ENCODE measurements around the gene NXF1.
"Not testable (repeated sequence)": the region's sequence is repeated elsewhere in the genome, so short reads cannot be mapped to it uniquely, and the experiment has no call there.

NXF1 gene

GRCh38 chr11:62831520-62832335, 26.5 kb upstream of the NXF1 start, which contains the start of gene STX5:
STX5 (minus strand) TSS chr11:62832051; CDS start chr11:62831243, 808 bp downstream.
- DNase-seq: peak; percentile 92

DNA sequence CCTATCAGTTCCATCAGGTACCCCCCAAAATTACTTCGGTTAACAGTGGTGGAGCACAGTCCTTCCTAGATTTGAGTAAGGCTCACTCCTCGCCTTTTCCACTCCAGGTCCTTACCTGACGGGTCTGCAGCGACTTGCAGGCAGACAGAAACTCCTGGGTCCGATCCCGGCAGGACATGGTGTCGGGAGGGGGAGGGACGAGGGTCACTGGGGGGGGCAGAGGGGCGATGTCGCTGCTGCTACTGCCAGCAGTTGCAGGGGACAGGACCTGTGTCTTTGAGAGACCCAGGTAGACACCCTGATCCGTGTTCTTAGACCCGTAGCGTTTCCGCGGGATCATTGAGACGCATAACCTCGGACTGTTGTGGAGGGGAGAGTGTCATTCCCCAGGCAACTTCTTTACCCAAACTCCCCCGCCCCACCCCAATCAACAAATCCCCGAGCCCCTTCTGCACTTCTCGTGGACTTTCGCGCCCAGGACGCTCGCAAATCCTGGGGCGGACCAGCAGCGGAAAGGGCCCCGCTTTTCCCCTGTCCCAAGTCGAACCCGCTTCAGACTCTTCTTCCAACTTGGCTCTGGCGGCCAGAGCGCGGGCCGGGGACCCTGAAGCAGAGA, 25.8 kb upstream of the NXF1 start:
- DNase-seq: no peak

DNA sequence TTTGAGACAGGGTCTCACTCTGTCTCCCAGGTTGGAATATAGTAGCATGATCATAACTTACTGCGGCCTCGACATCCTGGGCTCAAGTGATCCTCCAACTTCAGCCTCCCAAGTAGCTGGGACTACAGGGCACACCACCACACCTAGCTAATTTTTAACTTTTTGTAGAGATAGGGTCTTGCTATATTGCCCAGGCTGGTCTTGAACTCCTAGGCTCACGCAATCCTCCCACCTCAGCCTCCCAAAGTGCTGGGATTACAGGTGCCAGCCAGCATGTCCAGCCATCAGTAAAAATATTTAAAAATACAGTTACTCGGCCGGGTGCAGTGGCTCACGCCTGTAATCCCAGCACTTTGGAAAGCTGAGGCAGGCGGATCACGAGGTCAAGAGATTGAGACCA, 22.9 kb upstream of the NXF1 start:
- DNase-seq: not testable (repeated sequence)

DNA sequence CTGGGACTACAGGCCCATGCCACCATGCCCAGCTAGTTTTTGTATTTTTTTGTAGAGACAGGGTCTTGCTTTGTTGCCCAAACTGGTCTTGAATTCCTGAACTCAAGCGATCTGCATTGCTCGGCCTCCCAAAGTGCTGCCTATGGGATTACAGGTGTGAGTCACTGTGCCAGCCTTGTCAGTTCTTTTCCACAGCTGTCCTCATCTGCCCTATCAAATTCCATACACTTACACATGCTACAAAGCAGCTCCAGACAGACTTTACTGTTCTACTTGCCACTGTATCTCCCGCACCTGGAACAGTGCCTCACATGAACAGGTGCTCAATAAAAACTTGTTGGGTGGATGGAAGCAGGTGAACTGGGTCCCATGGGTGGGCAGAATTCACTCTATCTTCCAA, 18.4 kb upstream of the NXF1 start:
- DNase-seq: no peak

GRCh38 chr11:62817129-62817528, 11.9 kb upstream of the NXF1 start:
- DNase-seq: no peak

- DNase-seq: no peak
These were observed 11.3 kb upstream of the NXF1 start for GRCh38 chr11:62816557-62816956.

DNA sequence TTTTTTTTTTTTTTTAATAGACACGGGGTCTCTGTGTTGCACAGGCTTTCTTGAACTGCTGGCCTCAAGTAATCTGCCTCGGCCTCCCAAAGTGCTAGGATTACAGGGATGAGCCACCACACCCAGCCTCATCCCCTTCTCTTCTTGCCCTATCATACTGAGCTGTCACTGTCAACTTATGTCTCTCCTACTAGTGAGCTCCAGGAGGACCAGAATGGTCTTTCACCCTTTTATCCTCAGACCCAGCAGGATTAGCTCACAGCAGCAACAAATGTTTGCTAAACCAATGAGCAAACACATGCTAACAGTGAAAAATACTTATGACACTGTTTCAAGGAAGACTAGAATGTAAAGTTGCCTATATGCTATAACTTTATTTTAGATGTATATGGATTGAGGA, 6.4 kb upstream of the NXF1 start:
- no peak for DNase-seq

DNA sequence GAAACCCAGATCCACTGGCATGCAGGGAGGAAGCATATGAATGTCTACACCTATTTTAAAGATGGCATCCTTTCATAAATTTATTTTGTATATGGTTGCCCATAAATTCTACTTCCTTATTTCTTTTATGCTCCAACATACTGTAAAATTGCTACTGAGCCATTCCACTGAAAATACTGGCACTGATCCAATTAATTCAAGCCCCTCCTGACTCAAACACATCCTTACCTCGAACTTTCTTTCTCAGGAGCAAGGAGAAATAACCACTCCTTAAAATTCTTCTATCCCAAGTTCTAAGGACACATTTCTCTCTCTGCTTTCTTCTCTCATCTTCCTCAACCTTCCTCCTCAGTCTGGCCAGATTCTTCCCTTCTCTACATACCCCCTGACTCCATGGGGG, 5.5 kb upstream of the NXF1 start:
- no peak for DNase-seq

DNA sequence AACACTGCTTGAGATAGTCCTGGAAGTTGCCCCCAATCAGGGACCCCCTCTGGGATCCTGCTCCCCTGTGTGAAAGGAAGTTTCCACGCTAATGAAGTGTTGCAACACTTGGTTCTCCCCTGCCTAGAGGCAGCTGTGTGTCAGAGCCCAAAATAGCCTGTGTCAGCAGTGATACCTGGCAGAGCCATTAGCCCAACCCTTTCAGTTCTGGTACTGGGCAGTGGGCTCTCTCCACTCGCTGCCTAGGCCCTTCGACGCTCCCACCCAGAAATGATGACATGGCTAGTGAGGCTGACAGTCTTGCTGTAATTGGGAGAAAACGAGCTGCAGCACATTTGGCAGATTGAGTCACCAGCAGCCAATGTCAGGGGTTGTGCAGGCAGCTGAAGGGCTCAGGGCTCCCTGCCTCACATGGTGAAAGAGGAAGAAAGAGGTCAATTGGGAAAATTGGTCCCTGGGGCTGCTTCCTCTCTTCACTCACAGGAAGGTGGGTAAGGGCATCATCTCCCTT, 1.4 kb upstream of the NXF1 start:
- no peak for DNase-seq

DNA sequence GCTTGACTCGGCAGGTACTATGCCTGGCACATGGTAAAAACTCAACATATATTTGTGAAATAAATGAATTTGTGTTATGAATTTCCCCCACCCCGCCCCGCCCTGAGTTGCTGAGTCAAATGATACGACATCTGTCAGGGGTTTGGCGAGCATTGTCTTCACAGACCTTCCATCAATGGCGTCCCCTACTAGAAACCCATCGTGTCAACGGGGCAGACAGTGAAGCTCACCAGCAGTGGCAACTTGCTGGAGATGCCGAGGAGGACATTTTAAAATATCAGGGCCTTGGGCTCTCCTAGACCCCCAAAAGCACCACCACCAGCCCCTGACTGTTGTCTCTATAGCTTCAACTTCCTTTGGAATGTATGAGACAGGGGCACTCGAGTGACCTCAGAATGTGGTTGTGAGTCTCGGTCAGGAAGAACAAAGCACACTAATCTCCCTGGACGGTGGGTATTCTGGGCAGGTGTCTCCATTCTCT, 761 bp upstream of the NXF1 start:
- no peak for DNase-seq

DNA sequence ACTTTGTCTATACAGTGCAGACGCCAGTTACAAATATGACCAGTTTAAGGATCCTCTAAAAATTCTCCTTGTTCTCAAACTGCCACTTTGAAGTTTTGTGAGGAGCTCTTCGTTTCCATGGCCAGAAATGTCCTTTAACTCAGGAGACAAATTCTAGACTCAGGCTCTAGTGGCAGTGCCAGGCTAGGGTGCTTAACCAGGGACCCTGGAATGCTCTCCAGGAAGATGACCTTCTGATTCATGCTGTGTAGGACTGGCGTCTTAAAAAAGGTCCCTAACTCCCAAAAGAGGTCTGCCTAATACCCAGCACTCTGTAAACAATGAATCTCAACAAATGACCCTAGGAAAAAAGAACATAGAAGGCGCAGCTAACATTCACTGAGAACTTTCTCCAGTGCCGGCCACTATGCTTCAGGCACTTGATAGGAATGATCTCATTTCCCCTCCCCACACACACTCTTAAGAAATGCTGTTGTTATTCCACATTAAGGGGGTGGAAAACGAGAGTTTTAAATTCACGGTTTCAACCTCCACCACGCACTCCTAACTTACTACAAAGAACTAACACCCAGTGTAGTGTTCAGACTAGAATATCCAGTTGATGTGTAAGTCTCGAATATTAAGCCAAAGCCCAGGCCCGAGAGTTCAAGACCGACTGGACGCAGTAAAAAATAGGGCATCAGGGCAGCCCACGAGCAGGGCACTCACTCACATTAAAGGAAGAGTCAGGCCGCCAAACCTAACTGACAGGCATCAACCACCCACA, 747 bp downstream of the NXF1 start:
- no peak for DNase-seq

DNA sequence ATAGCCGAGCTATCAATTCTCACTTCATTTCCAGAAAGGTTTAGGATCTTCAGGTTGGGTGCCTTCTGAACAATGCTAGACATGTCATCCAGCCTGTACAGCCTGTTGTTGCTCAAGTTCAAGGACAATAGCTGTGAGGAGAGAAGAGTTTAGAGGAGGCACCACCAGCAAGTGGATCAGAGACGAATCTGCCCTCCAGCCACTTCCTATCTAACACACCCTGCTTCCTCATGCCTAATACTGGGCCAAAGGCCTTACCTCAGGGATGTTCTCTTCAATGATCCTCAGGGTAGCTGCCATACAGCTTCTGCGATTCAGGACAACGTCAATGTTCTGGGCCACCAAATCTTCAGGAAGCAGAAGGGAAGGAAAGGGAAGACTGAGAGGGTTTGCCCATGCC, 4.2 kb downstream of the NXF1 start:
- no peak for DNase-seq

DNA sequence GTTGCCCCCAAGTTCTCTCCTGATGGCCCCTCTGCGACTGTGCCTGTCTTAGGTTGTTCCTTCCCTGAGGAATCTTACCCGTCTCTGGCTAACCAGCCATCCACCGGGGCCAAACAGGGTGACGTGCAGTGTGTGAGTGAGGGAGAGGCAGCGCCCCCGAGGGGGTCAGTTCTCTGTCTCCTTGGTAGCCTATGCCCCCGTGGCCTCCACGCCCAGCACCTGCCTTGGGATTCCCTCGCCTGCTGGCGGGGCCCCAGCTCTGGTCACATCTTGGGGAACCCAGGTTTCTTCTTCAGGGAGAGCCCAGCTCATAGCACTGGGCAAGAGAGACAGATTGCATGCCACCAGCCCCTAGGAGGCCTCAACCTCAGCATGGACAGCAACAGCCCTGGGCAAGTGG, 5.8 kb downstream of the NXF1 start:
- DNase-seq: no peak

DNA sequence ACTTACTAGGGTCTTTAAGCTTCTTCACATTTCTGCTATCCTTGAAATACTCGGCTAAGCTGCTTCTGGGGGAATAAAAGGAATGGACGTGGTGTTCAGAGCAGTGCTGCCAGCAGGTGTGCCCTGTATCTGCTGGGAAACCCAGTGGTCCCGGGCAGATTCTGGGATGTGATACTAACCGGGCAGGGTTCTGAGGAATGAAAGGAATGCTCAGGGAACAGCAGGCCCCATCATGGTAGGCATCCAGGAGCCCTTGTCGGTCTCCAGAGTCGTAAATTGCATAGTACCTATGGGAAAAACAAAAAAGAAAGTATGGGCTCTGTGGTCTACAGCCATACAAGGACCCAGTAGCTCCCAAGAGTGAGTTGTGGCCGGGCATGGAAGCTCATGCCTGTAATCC, 9.0 kb downstream of the NXF1 start:
- no peak for DNase-seq

DNA sequence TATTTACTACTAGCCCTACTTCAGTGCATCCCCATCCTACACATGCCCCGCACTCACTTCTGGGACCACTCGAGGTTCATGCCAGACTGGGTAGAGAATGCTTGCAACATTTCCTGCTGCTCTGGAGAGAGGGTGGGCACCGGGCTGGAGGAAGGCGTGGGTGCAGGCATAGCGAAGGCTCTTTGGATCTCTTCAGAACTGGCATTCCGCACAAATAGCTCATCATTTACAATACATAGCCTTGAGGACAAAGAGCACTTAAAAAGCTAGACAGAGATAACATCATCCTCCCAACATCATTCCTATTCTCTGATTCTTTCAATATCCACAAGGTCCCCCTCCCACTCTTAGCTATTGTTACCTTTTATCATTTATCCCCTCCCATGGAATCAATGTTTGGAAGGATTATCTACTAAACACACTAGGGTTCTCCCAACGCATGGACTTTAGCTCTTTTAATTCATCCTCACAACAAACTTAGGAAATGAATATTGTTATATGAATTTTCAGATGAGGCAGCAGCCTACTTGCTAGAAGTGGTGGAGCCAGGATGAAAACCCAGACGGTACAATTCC, 11.0 kb downstream of the NXF1 start:
- DNase-seq: no peak

- no peak for DNase-seq
These were observed 13.1 kb downstream of the NXF1 start for GRCh38 chr11:62792202-62792575.

GRCh38 chr11:62791501-62792201, 13.6 kb downstream of the NXF1 start, which contains the start of gene TMEM223:
TMEM223 (minus strand) TSS chr11:62792006; CDS start chr11:62791994, 12 bp downstream.
- DNase-seq: no peak

DNA sequence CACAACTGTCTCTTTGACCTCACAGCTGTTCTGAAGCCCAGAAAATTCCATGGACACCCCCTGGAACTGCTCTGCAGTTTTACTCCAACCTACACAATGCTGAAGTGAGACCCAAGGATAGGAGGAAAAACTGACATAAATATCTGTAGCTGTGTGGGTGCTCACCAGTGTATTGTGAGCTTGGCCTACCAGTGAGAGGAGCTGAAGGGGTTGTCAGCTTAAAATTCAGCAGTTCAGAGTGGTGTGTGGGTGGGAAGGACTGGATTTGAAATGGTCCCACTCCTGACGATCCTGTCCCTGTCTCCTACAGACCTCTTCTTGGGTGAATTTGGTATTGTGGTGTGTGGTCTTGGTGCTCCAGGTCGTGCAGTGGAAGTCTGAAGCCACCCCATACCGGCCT, 15.7 kb downstream of the NXF1 start:
- no peak for DNase-seq

- no peak for DNase-seq
These were observed 16.2 kb downstream of the NXF1 start for GRCh38 chr11:62788991-62789390.

GRCh38 chr11:62787005-62787759, 18.1 kb downstream of the NXF1 start, which contains the start of gene TMEM179B:
TMEM179B (plus strand) TSS chr11:62787402; CDS start chr11:62787432, 30 bp downstream.
- peak; percentile 62 for DNase-seq

DNA sequence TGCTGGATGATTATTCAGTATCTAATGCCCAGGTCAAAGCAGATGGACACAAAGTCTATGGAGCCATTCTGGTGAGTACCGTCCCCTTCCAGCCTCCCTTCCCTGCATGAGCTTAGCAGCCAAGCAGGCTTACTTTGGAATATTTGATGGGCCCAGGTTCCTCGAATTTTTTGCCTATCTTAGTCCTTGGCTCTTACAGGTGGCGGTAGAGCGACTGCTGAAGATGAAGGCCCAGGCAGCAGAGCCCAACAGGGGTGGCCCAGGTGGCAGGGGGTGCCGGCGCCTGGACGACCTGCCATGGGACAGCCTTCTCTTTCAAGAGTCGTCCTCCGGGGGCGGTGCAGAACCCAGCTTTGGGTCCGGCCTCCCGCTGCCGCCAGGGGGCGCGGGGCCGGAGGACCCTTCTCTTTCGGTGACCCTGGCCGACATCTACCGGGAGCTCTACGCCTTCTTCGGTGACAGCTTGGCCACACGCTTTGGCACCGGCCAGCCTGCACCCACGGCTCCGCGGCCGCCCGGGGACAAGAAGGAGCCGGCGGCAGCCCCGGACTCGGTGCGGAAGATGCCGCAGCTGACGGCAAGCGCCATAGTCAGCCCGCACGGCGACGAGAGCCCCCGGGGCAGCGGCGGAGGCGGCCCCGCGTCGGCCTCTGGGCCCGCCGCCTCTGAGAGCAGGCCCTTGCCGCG, 18.8 kb downstream of the NXF1 start:
- no peak for DNase-seq

All from NCI-H187 treated with DMSO at 0.1 percent for 48 hours (cell line).